ENCODE measurements around the gene CNRIP1. TPM values are rescaled to one million over a fixed set of nuclear protein-coding genes. Genes with fewer than 3 reads are reported as not detected.

Gene CNRIP1
- total RNA-seq, 1 experiment from 2014 or later = not detected

GRCh38 chr2:68246396-68246795 lies 73.4 kb downstream of the CNRIP1 start:
- no TSS peak for BruUV-seq (replicated peaks)
- Histone ChIP-seq H3K4me3 (replicated peaks in 1 of 2; ENCODE audit: low read depth in 1 of 2, low read length in 2 of 2) (no peak overlapping the region), H3K9me2 (ENCODE audit: insufficient read depth) (no peaks in the 10 kb centered on the region), H3K9me3 (ENCODE audit: control insufficient read depth in 1 of 2, insufficient read depth in 1 of 2, low read depth in 1 of 2, low read length in 2 of 2) (no peaks in the 10 kb centered on the region), H3K79me2 (ENCODE audit: insufficient read depth, low read length) (peaks cover 100% of the 10 kb centered on the region), H3K36me3 (ENCODE audit: control insufficient read depth in 1 of 2, insufficient read depth in 2 of 2, low read length in 2 of 2) (no peaks in the 10 kb centered on the region), H3K4me1 (ENCODE audit: control insufficient read depth in 1 of 2, insufficient read depth in 2 of 2, low read length in 2 of 2) (peaks cover 7 to 13% of the 10 kb centered on the region in 2 experiments; a peak in 3 of 4 replicates), H3K27ac (ENCODE audit: low read depth, low read length) (no peak overlapping the region), H3K4me2 (ENCODE audit: low read length) (no peak overlapping the region), H4K20me1 (ENCODE audit: insufficient read depth) (peaks cover 64% of the 10 kb centered on the region; the same call in 1 of the 2 replicates), H3K9ac (ENCODE audit: low read length) (no peak overlapping the region), H2AFZ (ENCODE audit: low read depth, low read length, poor library complexity, severe bottlenecking) (no peak overlapping the region), H3K27me3 (ENCODE audit: insufficient read depth, low read length) (no peaks in the 10 kb centered on the region)
- TF ChIP-seq SP1 (IDR thresholded peaks at IDR 0.05; ENCODE audit: low read depth) = no peak
- no peak for TF ChIP-seq ATF3 (IDR thresholded peaks at IDR 0.05)
- DNase-seq (ENCODE audit: low read depth, low spot score) (no peak), ATAC-seq (no peak)
- ChIA-PET POLR2A (no interaction called here), RAD21 (ENCODE audit: low non-redundant PET in 1 of 2, low total read pairs in 2 of 2, uncharacterized antibody in 2 of 2, unreplicated experiment in 2 of 2) (no interaction called here), CTCF (no interaction called here)
- intact Hi-C loops (cut with micrococcal nuclease) = no loop called here

- POLR2A ChIA-PET = no interaction called here
- Histone ChIP-seq H3K9me2 (ENCODE audit: insufficient read depth) (no peaks in the 10 kb centered on the region), H3K27ac (ENCODE audit: low read depth, low read length) (no peak overlapping the region), H3K4me3 (replicated peaks in 1 of 2; ENCODE audit: low read depth in 1 of 2, low read length in 2 of 2) (no peak overlapping the region), H2AFZ (ENCODE audit: low read depth, low read length, poor library complexity, severe bottlenecking) (no peak overlapping the region), H3K4me2 (ENCODE audit: low read length) (no peak overlapping the region), H4K20me1 (ENCODE audit: insufficient read depth) (peaks cover 62% of the 10 kb centered on the region; the same call in 1 of the 2 replicates), H3K9ac (ENCODE audit: low read length) (no peak overlapping the region), H3K79me2 (ENCODE audit: insufficient read depth, low read length) (peaks cover 100% of the 10 kb centered on the region), H3K9me3 (ENCODE audit: control insufficient read depth in 1 of 2, insufficient read depth in 1 of 2, low read depth in 1 of 2, low read length in 2 of 2) (no peaks in the 10 kb centered on the region), H3K36me3 (ENCODE audit: control insufficient read depth in 1 of 2, insufficient read depth in 2 of 2, low read length in 2 of 2) (no peaks in the 10 kb centered on the region), H3K4me1 (ENCODE audit: control insufficient read depth in 1 of 2, insufficient read depth in 2 of 2, low read length in 2 of 2) (peaks cover 7 to 11% of the 10 kb centered on the region in 2 experiments; a peak in 3 of 4 replicates), H3K27me3 (ENCODE audit: insufficient read depth, low read length) (no peaks in the 10 kb centered on the region)
- no peak for DNase-seq (ENCODE audit: low read depth, low spot score)
- no TSS peak for BruUV-seq (replicated peaks)
- CTCF ChIA-PET = interaction anchor here (2.0 kb wide), 1 partner anchor 123 kb away, joined by 11 read pairs; no protein-coding TSS in a partner anchor
- RAD21 ChIA-PET (ENCODE audit: low non-redundant PET in 1 of 2, low total read pairs in 2 of 2, uncharacterized antibody in 2 of 2, unreplicated experiment in 2 of 2) = no interaction called here
- intact Hi-C loops (cut with micrococcal nuclease) = no loop called here
- ATAC-seq = no peak
- TF ChIP-seq CEBPB (IDR thresholded peaks at IDR 0.05; ENCODE audit: low read depth) (no peak), YY1 (IDR thresholded peaks at IDR 0.05; ENCODE audit: extremely low read depth, insufficient replicate concordance, low read depth, low read length) (no peak), EZH2phosphoT487 (IDR thresholded peaks at IDR 0.05; ENCODE audit: borderline replicate concordance) (no peak), JUND (IDR thresholded peaks at IDR 0.05) (no peak), SP1 (IDR thresholded peaks at IDR 0.05; ENCODE audit: low read depth) (no peak), SIN3A (IDR thresholded peaks at IDR 0.05; ENCODE audit: low read depth) (no peak), POLR2A (IDR thresholded peaks at IDR 0.05; ENCODE audit: borderline replicate concordance, extremely low read depth, insufficient read depth, insufficient read length) (no peak), CTCF (IDR thresholded peaks at IDR 0.05 in 2 of 3, conservative IDR thresholded peaks at IDR 0.05 in 1 of 3; ENCODE audit: borderline replicate concordance in 1 of 3, insufficient read depth in 1 of 3, low read depth in 2 of 3, low read length in 2 of 3) (no peak), EGR1 (IDR thresholded peaks at IDR 0.05; ENCODE audit: low read depth) (no peak), EZH2 (IDR thresholded peaks at IDR 0.05) (no peak), POLR2AphosphoS5 (IDR thresholded peaks at IDR 0.05; ENCODE audit: low read depth, low read length) (no peak), TCF7L2 (IDR thresholded peaks at IDR 0.05; ENCODE audit: borderline replicate concordance, extremely low read depth, insufficient read depth, insufficient read length) (no peak), FOSL1 (IDR thresholded peaks at IDR 0.05; ENCODE audit: low read depth) (no peak), CBX3 (IDR thresholded peaks at IDR 0.05; ENCODE audit: low read depth) (no peak), SRF (IDR thresholded peaks at IDR 0.05; ENCODE audit: low read depth) (no peak)
- TF ChIP-seq, protein P1, sequence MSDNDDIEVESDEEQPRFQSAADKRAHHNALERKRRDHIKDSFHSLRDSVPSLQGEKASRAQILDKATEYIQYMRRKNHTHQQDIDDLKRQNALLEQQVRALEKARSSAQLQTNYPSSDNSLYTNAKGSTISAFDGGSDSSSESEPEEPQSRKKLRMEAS (IDR thresholded peaks at IDR 0.05) = no peak
- TF ChIP-seq, protein P2, sequence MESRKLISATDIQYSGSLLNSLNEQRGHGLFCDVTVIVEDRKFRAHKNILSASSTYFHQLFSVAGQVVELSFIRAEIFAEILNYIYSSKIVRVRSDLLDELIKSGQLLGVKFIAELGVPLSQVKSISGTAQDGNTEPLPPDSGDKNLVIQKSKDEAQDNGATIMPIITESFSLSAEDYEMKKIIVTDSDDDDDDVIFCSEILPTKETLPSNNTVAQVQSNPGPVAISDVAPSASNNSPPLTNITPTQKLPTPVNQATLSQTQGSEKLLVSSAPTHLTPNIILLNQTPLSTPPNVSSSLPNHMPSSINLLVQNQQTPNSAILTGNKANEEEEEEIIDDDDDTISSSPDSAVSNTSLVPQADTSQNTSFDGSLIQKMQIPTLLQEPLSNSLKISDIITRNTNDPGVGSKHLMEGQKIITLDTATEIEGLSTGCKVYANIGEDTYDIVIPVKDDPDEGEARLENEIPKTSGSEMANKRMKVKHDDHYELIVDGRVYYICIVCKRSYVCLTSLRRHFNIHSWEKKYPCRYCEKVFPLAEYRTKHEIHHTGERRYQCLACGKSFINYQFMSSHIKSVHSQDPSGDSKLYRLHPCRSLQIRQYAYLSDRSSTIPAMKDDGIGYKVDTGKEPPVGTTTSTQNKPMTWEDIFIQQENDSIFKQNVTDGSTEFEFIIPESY (IDR thresholded peaks at IDR 0.05; ENCODE audit: extremely low read depth, insufficient replicate concordance, low read length) = no peak
Measured at GRCh38 chr2:68245672-68246071, 74.1 kb downstream of the CNRIP1 start.
